Stimulated activated CD4-positive, alpha-beta T cell treated with anti-CD3 and anti-CD28 coated beads, Interleukin-1b, Interleukin-23, amount 100 ng/mL, for 1 hour (primary cell): Measurements from ENCODE around the gene NUDT19.
"Not testable (repeated sequence)": the region's sequence is repeated elsewhere in the genome, so short reads cannot be mapped to it uniquely, and the experiment has no call there.

Source experiments
- DNase-seq, 2 donors: peaks; one replicate each; pipeline ENCODE4 v3.0.0-alpha.2; 2020; ENCODE audit warnings: low read depth in 2 of 2

NUDT19 gene

DNA sequence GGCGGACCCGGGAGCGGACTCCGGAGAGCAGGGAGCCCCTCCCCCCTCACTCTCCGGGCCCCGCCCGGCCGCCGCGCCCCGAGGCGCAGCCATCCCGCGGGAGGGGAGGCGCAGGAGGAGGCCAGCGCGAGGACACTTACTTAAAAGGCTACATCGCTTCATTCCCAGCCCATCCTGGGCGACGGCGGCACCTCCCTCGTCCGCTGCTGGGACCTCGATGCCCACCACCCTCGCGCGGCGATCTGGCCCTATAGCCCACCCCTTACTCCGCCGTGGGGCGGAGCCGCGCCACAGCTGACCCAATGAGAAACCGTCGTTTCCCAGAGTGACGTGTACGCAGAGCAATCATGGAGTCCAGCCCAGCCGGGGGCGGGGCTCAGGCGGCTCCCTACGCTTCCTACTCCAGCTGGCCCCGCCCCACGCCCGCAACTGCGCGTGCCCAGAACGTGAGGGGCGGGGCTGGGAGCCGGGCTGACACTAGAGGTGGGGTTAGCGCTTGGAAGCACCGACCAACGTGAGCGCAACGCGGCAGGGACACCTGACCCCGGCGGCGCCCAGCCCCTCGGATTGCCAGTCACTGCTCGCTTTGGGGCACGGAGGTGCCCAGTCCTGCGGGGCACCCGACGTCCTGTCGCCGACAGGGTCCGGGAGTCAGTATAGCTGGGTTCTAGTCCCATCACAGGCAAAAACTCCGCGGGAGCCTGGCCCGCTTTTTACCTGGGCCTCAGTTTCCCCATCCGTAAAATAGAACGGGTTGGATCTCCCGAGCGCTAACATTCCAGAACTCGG lies 16.5 kb upstream of the NUDT19 start, which contains the start of gene ANKRD27:
Gene ANKRD27, minus strand, starts transcription at position 250 of the 789 bp plus-strand sequence. CDS start 16,165 bp downstream, outside the sequence.
- DNase-seq = peak; percentile 95 to 97

DNA sequence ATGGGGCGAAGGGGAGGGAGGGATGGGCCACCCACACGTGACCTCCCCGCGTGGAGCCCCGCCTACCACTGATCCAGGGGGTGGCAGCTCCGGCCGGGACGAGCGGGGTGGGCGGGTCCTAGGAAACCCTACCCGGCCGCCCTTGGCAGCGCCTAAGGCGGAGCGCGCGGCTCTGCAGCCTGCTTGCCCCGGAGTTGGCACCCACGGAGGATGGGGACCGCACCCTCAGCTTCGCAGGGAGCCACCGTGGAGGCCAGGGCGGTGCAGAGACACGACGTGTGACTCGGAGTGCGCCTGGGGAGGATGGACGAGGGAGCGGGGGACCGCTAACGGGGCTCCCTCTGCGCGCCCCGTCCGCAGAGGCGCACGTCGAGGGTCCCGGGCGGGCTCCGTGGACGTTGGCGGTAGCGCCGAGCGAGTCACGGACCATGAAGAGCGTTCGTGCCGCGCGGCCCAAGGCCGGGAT lies 15.9 kb upstream of the NUDT19 start, which contains the start of gene RGS9BP:
Gene RGS9BP, plus strand, starts transcription at position 129 of the 466 bp plus-strand sequence. CDS start 416 bp downstream, outside the sequence.
- DNase-seq = peak in 1 of 2 donors; percentile 28

DNA sequence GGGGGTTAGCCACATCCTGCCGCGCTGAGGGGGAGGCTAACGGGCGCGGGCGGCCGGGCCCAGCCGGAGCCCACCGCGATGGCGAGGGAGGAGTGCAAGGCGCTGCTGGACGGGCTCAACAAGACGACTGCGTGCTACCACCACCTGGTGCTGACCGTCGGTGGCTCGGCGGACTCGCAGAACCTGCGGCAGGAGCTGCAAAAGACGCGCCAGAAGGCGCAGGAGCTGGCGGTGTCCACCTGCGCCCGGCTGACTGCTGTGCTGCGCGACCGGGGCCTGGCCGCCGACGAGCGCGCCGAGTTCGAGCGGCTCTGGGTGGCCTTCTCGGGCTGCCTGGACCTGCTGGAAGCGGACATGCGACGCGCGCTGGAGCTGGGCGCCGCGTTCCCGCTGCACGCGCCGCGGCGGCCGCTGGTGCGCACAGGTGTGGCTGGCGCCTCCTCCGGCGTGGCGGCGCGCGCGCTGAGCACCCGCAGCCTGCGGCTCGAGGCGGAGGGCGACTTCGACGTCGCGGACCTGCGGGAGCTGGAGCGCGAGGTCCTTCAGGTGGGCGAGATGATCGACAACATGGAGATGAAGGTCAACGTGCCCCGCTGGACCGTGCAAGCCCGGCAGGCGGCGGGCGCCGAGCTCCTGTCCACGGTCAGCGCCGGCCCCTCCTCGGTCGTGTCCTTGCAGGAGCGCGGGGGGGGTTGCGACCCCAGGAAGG lies 15.3 kb upstream of the NUDT19 start:
- DNase-seq = no peak

DNA sequence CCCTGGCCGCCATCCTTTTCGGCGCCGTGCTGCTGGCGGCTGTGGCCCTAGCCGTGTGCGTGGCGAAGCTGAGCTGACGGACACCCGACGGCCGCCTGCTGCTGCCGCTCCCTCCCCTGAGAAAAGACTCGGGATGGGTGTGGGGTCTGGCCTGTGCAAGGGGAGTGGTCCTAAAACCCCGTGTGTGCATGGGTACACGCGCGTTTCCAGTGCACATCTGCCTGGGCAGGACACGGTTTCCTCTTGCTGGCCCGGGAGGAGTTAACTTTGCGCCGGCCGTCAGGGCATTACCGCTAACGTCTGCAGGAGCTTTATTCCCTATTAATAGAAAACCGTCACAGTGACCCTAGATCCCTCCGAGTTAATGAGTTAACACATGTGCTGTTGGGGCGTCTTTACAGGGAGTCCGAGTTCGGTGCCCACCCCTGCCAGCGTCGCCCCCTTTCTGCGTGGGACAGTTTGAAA lies 14.7 kb upstream of the NUDT19 start:
- no peak for DNase-seq

DNA sequence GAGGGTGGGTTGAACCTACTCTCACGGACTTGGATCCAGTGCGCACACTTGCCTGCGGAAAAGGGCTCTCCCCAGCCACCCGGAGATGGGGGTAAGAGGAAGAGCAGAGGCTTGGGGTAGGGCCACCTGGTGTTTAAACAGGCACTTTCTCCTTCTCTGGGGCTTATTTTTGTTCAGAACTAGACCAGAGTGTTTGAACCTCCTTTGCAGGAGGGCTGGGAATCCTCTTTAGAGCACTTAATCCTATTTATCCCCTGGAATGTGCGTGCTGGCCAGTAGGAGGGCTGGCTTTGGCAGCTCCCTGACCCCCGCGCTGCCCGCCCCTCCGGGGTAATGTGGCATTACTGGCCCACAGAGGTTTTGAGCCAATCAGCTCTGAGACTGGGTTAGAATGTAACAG lies 14.0 kb upstream of the NUDT19 start:
- no peak for DNase-seq

DNA sequence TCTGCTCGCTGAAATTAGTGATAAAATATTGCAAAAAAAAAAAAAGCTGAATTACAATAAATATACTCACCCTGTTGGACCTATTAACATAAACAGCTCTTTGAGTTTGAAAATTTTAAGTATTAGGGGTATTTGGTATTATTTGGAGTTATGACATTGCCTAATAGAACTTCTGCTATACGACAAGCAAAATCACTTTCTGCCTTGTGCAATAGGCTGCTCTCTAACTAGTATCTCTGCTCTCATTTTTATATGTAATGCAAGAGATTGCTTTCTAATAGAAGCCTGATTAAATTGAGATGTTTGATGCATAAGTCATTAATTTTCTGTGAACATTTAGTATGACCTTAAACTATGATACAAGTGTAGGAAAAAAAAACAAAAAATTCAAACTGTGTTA lies 10.6 kb upstream of the NUDT19 start:
- DNase-seq = no peak

DNA sequence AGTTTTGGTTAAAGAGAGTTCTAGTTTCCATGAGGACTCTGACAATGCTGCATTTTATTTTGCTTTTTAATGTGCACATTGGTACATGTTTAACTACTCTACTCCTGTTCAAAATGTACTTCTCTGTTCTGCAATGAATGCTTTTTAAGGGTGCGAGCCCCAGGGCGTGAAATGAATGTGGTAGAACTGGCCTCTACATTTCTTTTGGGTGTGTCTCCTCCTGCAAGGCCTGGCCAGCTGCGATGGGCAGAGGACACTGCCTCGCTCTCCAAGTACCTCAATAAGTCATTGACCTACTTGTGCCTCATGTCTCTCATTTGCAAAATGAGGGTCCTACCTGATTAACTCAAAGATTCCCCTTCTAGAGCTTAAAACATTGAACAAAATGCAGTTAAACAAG lies 9.3 kb upstream of the NUDT19 start:
- no peak for DNase-seq

DNA sequence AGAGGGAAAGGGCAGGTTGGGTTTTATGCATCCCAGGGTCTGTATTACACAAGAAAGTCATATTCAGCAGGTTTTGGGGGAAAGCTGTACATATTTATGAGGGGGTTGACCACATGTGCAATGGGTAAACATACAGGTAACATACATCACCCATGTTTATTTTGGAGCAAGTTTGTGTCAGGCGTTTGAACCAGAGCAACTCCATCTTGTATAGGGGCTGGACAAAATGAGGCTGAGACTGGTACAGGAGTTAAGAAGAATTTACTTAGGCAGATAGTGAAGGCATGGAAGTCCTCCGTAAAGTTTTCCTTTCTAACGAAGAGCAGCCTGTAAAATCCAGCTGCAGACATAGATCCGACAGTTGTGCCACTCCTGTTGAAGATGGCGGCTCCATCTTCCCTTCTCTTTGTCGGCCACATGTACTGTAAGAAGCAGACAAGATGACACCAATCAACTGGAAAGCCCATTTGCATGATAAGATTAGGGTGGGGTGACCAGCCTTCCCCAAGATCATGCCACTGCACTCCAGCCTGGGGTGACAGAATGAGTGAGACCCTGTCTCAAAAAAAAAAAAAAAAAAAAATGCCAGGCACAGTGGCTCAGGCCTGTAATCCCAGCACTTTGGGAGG lies 4.7 kb upstream of the NUDT19 start:
- DNase-seq = no peak

DNA sequence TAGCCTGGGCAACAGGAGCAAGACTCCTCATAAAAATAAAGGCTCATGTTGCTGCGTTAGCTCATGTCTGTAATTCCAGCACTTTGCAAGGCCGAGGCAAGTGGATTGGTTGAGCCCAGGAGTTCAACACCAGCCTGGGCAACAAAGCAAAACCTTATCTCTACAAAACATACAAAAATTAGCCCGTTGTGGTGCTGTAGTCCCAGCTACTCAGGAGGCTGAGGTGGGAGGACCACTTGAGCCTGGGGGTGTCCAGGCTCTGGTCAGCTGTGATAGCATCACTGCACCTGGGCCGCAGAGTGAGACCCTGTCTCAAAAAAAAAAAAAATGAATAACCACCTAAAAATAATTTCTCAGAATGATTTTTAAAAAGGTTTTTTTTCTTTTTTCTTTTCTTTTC lies 3.9 kb upstream of the NUDT19 start:
- DNase-seq = no peak

DNA sequence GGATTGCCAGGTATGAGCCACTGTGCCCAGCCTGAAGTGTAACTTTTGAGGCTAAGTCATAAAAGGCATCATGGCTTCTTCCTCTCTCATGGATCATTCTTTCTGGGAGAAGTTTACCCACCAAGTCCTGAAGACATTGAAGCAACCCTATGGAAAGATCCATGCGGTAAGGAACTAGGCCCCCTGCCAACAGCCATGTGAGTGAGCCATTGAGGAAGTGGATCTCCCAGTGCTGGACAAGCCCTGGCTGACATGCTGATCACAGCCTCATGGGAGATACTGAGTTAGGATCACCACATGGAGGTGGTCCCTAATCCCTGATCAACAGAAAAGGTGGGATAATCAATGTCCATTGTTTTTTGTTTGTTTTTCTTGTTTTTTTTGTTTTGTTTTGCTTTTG lies 3.3 kb upstream of the NUDT19 start:
- DNase-seq = no peak

DNA sequence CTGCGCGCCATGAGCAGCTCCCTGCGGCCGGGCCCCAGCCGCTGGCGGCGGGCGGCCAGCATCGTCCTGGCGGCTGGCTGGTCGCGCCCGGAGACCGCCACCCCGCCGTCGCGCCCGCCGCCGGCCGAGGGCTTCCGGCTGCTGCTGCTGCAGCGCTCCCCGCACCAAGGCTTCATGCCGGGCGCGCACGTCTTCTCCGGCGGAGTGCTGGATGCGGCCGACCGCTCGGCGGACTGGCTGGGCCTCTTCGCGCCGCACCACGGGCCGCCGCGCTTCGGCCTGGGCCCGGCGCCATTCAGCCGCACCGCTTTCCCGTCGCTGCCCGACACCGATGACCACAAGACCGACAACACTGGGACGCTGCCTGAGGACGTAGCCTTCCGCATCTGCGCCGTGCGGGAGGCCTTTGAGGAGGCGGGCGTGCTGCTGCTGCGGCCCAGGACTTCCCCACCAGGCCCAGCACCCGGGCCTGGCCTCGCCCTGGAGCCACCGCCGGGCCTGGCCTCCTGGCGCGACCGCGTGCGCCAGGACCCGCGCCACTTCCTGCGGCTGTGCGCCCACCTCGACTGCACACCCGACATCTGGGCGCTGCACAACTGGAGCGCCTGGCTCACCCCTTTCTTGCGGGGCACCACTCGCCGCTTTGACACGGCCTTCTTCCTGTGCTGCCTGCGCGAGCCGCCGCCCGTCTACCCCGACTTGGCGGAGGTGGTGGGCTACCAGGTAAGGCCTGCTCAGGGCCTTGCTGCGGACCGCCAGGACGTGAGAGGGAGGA lies 518 bp downstream of the NUDT19 start:
- DNase-seq = no peak

DNA sequence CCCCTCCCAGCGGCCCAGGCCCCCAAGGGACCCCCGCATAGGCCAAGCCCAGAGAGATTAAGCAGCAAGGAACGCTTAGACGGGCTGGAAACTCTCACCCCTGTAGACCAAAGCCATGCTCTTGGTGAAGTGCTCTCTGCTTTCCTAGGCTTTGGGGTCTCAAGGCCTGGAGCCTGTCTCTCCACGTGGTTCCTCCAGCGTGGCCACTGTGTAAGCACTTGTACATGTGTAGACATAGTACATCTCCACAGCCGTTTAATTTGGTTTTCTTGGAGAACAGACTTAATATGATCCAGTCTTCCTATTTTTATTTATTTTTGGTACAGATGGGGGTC lies 1.1 kb downstream of the NUDT19 start:
- DNase-seq = no peak

DNA sequence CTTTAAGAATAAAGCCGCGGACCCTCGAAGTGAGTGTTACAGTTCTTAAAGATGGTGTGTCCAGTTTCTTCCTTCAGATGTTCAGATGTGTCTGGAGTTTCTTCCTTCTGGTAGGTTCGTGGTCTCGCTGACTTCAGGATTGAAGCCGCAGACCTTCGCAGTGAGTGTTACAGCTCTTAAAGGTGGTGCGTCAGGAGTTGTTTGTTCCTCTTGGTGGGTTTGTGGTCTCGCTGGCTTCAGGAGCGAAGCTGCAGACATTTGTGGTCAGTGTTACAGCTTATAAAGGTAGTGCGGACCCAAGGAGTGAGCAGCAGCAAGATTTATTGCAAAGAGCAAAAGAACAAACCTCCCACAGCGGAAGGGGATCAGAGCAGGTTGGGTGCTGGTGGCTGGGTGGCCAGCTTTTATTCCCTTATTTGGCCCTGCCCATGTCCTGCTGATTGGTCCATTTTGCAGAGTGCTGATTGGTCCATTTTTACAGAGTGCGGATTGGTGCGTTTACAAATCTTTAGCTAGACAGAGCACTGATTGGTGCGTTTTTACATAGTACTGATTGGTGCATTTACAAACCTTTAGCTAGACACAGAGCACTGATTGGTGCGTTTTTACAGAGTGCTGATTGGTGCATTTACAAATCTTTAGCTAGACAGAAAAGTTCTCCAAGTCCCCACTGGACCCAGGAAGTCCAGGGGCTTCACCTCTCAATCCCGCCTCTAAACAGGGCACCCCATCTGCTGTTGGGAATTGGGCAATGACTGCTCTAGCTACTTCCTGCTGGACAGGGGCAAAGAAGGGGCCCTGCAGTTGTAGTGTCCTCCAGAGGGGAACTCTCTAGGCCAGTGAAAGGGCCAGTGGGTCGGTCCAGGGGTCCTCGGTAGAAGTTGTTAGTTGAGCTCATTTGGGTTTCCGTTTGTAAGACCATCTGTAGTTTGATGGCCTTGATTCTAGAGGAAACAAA lies 1.8 kb downstream of the NUDT19 start:
- not testable (repeated sequence) for DNase-seq

DNA sequence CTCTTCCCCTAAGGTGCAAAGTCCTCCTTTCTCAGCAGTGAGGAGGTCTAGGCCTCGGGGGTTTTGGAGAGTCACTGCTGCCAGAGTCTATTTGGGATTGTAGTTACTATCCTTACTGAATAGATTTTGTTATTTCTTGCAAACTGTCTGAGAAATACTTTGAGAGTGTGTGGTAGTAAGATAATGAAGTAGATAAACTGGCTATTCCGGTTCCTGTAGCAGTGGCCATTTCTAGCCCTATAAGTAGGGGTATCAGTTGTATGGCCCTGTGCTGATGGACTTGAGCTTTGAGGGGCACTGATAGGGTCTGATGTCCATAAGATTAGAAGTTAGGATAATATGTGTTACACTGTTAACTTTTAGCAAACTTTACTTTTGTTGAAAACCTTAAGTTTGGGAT lies 2.7 kb downstream of the NUDT19 start:
- not testable (repeated sequence) for DNase-seq

DNA sequence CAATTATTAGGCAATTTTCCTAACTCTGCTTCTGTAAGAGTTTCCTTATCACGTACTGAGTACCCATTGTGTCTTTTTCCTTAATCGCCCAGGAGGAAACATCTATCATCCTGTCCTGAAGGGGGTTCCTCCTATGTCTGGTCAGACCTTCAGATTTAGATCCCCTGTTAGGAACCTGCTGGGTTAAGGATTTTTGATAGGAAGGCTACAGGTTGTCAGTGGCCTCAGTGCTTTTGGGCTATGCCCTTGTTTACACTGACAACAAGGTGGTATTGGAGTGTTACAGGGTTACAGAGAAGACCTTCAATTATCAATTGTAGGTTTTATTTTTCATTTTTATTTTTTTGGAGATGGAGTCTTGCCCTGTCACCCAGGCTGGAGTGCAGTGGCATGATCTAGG lies 3.2 kb downstream of the NUDT19 start:
- not testable (repeated sequence) for DNase-seq

DNA sequence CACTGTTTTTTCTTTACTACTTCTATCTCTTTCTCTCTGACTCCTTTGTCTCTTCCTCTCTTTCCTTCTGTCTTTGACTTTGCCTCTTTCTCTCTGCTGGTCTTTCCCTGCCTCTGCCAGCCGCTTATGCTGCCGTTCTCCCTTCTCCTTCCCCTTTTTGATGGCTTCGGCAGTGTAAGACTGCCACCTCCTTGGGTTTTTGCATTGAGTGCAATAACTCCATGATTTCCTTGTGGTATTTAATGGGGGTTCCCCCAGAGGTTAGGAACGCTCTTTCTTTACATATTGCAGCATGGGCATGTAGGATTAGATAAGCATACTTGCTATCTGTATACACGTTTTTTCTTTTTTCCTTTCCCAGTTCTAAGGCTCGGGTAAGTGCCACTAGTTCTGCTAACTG lies 3.9 kb downstream of the NUDT19 start:
- not testable (repeated sequence) for DNase-seq

DNA sequence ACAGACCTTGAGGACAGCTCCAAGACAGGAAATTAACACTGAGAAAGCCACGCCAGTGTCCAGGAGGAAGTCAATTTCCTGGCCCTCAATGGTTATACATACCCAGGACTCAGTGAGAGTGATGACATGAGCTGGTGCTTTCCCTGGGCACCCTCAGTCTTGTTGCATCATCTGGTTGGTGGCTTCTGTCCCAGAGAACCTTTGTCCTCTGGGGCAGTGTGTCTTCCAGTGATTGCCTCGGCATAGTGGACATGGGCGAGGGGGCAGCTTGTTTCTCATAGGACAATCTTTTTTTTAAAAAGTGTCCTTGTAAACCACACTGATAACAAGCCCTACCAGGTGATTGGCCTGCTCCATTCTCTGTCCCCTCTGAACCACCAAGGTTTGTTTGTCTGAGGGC lies 5.2 kb downstream of the NUDT19 start:
- not testable (repeated sequence) for DNase-seq

DNA sequence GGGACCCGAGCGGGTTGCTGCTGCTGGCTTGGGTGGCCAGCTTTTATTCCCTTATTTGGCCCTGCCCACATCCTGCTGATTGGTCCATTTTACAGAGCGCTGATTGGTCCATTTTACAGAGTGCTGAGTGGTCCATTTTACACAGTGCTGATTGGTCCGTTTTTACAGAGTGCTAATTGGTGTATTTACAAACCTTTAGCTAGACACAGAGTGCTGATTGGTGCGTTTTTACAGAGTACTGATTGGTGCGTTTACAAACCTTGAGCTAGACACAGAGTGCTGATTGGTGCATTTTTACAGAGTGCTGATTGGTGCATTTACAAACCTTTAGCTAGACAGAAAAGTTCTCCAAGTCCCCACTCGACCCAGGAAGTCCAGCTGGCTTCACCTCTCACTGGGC lies 8.5 kb downstream of the NUDT19 start:
- DNase-seq = not testable (repeated sequence)

DNA sequence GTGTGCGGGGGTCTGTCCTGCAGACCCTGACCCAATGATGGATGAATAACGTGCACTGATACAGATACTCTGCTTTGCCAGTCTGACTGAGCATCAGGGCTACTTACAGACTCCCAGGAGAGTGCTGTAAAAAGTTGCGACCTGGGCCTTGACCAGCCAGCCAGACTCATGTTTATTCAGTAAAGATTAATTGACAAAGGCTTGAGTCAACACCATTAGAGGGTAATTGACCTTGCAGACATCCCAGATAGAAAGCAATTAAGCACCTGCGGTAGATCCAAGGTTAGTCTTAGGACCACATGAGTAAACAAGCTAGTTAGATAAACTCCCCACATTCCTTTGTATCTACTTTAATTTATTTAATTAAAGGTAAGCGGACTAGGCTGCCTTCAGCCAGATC lies 10.4 kb downstream of the NUDT19 start:
- DNase-seq = no peak

DNA sequence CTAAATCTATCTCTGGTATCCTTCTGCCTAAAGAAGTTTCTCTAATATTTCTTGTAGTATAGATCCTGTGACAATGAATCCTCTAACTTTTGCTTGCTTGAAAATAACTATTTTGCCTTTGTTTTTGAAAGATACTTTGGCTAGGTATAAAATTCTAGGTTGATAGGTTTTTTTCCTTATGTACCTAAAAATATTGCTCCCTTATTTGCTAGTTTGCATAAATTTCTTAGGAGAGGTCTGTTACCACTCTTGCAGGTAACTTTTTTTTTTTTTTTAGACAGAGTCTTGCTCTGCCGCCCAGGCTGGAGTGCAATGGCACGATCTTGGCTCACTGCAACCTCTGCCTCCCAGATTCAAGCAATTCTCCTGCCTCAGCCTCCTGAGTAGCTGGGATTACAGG lies 12.4 kb downstream of the NUDT19 start:
- DNase-seq = not testable (repeated sequence)
